GM18507 (cell line): ENCODE measurements around the gene DYNC1I1.
A peak's percentile ranks its signal among the peaks of the same experiment; 100 is the strongest.

ENCODE experiments used
- DNase-seq: peaks from one replicate; pipeline ENCODE4 v3.0.0; 2011; ENCODE audit warnings: low read depth; ENCODE audit not compliant: insufficient read length; ENCODE audit errors: extremely low spot score
- FAIRE-seq: peaks from 2 replicates; lab custom pipeline; 2011; peaks lifted over from hg19 to GRCh38; lab: Jason Lieb, UNC

The DYNC1I1 gene

GRCh38 chr7:95897557-95898251 lies 125.3 kb downstream of the DYNC1I1 start:
- DNase-seq, result no peak
- FAIRE-seq, result no peak

GRCh38 chr7:95899919-95900513 lies 127.7 kb downstream of the DYNC1I1 start:
- no peak for DNase-seq
- FAIRE-seq, result no peak

DNA sequence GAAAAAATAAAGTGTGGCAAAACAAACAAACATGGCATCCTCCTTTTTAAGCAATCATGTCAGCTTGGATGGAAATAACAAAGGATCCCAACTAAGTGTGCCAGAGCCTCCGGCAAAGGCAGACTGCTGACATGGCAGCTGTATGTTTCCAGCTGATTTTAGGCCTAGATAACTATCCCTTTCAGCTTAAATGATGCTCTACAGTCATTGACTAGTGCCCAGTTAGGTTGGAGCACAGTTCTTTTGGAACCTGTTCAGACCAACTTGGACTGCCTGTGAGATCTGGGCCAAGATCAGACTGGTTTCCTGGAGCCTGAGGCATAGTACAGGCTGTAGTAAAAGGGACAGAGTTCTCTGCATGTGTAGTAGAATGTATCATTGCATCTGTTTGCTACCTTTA lies 128.7 kb downstream of the DYNC1I1 start:
- FAIRE-seq (no peak), DNase-seq (no peak)

DNA sequence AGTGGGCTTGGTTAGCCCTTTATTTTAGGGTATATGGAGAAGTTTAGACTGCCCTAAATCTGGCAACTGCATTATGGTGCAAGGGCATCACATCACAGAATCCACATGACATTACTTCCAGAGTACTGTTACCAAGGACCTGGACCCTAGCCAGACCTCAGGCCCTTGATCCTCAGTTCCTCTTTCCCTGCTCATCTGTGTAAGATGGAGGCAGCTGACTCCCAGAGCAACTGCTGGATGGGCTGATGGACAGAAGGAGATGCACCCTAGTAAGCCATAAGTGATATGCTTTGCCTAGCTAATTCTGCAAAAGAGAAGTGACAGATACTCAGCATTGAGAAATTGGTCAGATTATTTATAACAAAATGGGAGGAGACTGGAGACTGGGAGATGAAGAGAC lies 131.7 kb downstream of the DYNC1I1 start:
- FAIRE-seq (no peak), DNase-seq (no peak)

DNA sequence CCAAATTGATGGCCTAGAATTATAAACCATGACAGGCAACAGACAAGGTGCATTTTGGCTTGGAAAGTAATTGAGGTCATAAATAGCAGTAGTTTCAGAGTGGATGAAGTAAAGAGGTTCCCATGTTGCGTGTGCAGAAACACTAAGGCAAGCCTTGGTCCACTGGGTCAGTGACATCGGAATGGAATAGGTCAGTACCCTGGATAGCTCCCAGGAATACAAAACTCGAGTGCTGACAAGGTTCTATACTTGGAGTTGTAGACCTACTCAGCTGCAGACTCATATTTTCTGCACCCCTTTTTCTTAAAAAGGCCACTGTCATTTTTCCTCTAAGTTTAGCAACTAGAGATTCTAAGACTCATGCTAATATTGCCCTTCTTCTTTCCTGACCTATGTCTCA lies 132.8 kb downstream of the DYNC1I1 start:
- no peak for FAIRE-seq
- no peak for DNase-seq

DNA sequence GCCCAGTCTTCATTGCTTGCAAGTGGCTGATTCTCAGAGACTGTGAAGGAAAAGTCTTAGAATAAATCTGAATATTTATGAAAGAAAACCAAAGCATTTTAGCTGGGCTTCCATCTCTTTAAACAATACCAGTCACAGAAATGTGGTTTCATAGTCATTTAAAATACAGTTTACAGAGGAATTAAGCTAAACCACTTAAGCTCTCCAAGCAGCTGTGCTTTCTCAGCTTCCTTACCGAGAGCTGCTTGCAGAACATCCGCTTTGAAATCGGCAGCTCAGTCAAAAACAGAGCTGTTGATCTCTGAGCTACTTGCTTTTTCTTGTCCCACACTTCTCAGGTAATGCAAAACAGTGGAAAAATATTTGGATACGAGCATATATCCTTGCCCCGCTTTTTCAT lies 134.5 kb downstream of the DYNC1I1 start:
- FAIRE-seq, result no peak
- DNase-seq, result no peak

DNA sequence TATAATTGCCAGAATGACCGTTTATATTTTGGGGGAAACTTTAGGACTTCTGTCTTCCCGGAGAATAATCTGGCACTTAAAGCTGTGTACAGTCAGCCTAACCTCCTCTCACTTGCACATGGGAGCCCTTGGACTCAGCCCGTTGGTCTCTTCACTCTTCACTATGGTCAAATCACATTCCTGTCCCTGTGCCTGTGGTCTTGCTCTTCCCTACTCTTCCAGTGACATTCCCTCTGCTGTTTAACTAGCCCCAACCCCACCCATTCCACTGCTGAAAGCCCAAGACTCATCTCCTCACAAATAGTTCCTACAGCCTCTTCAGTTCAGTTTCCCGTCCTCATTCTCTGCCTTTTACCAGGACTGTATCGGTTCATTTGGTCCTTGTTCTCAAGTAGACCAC lies 135.0 kb downstream of the DYNC1I1 start:
- no peak for FAIRE-seq

GRCh38 chr7:95908499-95908898 lies 136.1 kb downstream of the DYNC1I1 start:
- DNase-seq (no peak), FAIRE-seq (no peak)

More for the DNA sequence above, 135.0 kb downstream of the DYNC1I1 start:
- DNase-seq, result no peak

DNA sequence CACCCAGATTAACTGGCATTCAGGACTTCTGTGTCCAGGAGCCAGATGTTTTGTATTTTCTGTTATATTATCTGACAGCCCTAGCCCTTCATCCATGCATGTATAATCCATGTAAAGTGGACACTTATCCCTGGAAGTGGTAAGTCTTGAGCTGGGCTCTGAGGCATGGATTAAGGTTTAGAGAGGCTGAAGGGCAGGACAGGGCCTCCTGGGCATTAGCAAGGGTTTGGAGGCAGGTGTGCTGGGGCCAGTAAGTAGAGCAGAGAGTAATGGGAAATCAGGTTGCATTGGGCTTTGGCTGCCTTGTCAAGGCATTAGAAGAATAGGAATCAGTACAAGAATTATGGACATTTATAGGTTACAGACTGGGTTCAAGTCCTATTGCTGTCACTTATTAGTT lies 138.0 kb downstream of the DYNC1I1 start:
- no peak for FAIRE-seq
- DNase-seq, result no peak

GRCh38 chr7:95915731-95916130 lies 143.4 kb downstream of the DYNC1I1 start:
- DNase-seq (no peak), FAIRE-seq (no peak)

GRCh38 chr7:95916573-95917297 lies 144.4 kb downstream of the DYNC1I1 start:
- FAIRE-seq (peak; percentile 84), DNase-seq (peak; percentile 18)

DNA sequence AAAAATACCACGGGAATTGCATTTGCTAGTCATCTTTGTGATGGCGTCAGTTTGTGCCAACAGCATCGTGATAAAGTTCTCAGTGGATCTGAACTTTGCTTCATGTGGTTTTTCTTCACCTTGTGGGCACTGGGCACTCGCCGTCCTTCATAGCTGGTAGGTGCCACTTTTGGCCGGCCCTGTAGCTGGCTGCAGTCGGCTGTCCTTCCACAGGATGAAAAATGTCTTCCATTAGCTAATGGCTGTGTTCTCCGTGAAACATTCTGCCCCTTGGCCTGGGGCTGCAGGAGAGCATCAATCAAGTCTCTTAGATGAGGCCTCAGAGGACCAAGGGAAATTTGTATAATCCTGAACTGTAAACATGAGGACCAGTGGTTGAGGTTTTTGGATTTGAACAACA lies 145.3 kb downstream of the DYNC1I1 start:
- DNase-seq (no peak), FAIRE-seq (no peak)

GRCh38 chr7:95919556-95919955 lies 147.2 kb downstream of the DYNC1I1 start:
- DNase-seq (no peak), FAIRE-seq (no peak)

DNA sequence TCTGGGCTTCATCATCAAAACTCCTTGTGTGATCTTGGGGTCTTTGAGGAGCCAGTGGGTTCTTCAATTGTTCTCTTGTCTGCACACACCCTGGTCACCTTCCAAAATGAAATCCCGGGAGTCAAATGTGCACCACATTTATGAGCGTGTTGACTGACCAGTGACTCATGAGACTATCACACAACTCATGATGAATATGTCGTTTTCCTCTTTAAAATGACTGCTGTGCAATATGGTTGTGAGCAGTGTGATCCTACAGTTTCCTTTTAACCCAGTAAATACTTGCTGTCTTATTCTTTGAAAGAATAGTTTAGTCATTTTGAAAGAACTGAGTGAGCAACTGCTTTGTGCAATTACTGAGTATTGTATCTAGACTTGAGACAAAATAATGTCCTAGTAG lies 149.2 kb downstream of the DYNC1I1 start:
- no peak for FAIRE-seq
- DNase-seq, result no peak

- FAIRE-seq (no peak), DNase-seq (no peak)
Observed at GRCh38 chr7:95922191-95922590, 149.8 kb downstream of the DYNC1I1 start.

DNA sequence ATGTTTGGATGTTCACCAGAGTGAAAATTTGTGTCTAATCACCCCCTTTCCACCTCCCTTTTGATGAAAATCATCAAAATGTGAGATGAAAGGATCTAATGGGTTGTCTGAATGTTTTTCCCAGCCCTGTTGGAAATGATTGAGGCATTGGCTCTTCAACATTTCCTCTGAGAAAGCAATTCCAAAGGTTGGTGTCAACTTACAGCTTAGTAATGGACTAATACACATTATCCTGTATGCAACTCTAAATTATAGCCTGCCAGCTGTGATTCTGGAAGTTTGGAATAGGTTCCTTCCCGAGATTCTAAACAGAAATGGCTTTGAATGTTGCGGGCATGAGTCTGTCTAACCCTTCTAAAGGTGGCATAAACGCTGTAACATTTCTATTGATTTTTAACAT lies 152.9 kb downstream of the DYNC1I1 start:
- no peak for DNase-seq
- no peak for FAIRE-seq

- FAIRE-seq (no peak), DNase-seq (no peak)
Observed at GRCh38 chr7:95925971-95926370, 153.6 kb downstream of the DYNC1I1 start.

DNA sequence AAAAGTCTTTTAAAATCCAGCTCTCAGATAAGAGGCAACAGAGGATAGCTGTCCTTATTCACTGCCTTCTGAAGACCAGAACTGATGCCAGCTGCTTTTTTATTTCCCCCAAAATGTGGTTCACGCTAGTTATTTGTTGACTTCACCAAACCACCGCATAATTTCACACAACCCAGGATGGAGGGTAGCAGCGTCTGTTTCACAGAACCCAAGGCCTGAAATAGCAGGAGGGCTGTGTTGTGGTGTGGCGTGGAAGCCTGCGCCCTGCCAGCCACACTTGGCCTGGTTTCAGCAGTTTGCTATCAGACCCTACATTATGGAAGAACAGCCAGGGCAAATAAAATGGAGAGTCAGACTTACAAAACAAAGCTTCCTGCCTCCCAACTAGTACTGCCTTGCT lies 155.4 kb downstream of the DYNC1I1 start:
- no peak for DNase-seq
- no peak for FAIRE-seq

- FAIRE-seq (no peak), DNase-seq (no peak)
Observed at GRCh38 chr7:95929710-95930280, 157.4 kb downstream of the DYNC1I1 start.

DNA sequence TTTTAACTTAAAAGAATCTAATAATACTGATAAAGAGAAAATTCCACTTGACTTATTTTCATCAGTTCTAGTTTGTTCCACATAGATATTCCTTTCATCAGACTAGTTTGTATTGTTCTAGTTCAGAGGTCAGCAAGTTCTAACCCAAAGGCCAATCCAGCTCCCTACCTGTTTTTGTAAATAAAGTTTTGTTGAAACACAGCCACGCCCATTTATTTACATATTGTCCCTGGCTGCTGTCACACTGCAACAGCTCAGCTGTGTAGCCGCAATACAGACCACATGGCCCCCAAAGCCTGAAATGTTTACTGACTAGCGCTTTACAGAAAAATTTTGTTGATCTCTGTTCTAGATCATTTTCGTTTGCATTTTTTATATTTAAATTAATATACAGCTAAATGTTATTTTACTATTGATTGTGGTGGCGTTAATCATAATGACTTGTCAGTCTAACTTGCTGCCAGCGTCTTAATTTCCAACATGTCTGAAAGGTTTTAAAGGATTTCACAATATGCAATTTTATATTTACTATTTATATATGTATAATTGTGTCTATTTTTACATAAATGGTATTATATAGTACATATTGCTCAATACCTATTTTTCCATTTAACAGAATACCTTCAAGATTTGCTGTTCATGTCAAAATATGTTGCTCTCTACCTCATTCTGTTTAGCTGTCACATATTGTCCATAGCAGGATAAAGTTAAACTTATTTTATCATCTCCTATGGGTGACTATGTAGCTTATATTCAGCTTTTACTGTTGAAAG lies 159.3 kb downstream of the DYNC1I1 start:
- FAIRE-seq (no peak), DNase-seq (no peak)
